ENCODE measurements around the gene TACC2.

The TACC2 gene

GRCh38 chr10:122204691-122205489, 215.9 kb downstream of the TACC2 start:
- DNase-seq: no peak

DNA sequence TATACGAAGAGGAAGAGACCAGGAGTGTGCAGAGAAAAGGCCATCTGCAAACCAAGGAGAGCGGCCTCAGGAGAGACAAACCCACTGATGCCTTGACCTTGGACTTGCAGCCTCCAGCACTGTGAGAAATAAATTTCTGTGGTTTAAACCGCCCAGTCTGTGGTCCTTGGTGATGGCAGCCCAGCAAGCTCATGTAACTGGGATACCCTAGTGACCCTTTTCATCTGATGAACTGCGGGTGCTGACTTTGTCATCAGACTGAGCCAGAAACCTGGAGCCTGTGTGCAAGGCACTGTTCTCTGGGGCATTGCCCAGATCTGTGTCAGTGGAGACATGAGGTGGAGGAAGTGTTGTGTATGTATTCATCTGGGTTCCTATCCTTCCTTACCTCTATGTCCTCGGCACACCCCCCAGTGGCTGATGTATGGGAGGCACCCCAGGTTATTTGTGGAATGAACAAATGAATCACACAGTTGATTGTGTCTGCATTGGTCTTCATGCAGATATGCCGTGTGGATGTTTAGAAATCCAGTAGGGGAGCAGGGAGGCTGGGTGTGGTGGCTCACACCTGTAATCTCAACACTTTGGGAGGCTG, 217.6 kb downstream of the TACC2 start:
- DNase-seq: no peak

GRCh38 chr10:122207163-122207562, 218.2 kb downstream of the TACC2 start:
- no peak for DNase-seq

DNA sequence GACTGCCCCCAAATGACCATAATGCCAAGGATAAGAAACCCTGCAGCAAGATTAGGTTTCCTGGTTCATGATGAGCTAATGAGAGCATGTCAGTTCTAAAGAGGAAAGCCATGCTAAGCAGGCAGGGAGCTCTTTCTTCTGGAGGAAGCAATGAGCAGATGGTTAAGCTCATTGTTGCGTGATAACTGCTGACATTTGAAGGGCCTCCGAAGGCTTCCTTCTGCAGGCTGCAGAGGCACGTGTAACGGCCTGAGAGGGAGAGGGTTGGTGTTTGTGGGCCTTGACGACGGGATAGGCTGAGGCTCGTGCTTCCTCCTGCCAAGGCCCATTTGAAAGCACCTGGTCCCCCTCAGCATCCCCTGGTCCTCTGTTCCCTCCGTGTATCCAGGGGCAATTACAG, 218.6 kb downstream of the TACC2 start:
- no peak for DNase-seq

DNA sequence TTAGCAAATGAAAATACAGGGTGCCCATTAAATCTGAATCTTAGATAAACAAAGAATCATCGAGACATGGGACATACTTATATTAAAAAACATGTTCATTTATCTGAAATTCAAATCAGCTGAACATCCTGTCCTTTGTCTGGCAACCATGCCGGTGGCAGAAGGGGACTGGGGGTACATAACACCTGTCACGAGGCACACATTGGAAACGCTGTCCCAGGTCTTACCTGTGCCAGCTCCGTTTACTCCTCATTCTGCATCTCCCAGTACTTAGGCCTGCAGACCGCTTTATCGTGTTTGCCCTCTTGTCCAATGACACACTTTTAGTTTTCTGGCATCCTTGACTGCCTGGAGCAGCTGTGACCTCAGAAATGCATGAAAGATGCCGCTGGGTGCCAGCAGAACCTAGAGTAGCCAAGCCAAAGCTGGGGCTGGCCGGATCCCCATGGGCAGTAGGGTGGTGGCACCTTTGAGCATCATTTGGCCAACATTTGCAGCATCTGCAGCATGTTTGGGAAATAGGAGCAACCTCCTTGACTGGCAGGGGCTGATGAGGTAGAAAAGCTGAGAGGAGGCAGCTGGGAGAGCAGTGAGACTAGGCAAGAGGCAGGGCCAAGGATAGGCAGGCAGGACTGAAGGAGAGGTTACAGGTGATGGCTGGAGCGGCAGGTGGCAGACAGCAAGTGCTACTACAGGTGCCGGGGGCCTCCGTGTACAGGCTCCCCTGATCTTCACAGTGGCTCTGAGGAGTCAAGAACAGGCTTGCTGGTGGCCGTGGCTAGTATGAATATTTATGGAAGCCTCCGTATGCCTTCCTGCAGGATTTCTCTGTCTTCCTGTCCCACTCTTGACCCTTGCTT, 219.8 kb downstream of the TACC2 start:
- no peak for DNase-seq

- DNase-seq: no peak
Observed at GRCh38 chr10:122210481-122211265, 221.7 kb downstream of the TACC2 start.

DNA sequence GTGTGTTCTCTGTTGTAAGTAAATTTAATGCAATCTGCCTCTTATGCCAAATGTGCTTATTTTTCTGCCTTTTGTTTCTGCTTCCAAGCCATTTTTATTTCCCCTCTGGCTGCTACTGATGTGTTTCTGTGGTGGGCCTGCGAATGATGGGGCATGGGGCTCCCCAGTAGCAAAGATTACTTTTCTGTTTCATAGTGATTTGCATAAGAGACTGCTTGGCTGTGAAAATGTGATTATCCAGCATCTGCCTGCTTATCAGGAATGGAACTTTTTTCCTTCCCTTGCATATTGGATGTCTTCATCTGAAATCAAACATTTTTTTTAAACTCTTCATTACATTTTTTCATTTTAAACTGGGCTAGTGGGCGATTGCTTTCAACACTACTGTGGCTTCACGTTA, 224.4 kb downstream of the TACC2 start:
- no peak for DNase-seq

- no peak for DNase-seq
Observed at GRCh38 chr10:122213766-122214165, 224.8 kb downstream of the TACC2 start.

- DNase-seq: no peak
Observed at GRCh38 chr10:122216047-122216446, 227.1 kb downstream of the TACC2 start.

DNA sequence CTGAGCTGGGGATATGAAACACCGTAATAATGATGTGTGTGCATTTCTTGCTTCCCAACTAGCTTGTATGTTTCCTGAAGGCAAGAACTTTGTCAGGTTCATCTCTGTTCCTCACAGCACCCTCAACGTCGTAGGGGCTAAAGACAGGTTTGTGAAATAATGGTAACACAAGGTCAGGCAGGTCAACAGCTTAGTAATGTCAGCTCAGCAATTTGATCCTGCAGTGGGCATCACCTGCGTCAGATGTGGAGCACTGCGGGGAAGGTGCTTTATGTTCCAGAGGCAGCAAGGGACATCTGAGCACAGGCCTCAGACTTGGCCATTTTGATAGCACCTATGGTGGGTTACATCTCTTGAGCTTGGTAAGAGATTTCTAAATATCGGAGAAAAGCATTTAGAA, 230.4 kb downstream of the TACC2 start:
- no peak for DNase-seq

DNA sequence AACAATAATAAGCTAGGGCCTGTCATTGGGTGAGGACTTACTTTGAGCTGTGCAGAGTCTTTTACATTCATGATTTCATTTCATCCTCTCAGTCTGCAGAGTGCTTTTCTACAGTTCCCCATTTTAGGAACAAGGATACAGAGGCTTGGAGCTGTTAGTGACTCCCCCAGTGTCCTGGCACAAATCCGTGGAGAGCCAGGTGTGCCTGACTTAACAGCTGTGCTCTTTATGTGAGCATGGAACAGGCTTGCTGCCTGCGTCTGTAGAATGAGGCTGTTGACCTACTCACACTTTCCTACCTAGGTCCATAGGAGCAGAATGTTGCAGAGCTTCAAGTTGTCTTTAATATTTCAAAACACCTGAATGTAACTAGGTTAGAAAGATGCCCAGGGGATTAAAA, 231.8 kb downstream of the TACC2 start:
- DNase-seq: no peak

DNA sequence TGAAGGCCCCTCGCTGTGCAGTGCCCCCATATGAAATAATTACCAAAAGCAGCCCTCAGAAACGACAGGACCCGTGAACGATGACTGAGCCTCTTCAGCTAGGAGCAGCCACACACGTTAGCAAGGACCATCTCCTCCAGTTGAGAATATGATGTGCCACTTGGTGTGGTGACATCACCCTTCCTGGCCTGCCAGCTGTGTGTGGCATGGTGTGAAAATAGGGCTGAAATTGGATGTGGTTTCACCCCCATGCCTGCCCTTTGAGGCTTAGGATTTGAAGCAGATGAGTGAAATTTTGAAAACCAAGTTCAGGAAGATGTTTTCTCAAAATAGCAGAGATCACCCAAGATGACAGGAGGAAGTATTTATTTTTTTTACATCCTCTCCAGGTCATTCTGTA, 233.0 kb downstream of the TACC2 start:
- no peak for DNase-seq

- DNase-seq: no peak
Observed at GRCh38 chr10:122222638-122223037, 233.7 kb downstream of the TACC2 start.

DNA sequence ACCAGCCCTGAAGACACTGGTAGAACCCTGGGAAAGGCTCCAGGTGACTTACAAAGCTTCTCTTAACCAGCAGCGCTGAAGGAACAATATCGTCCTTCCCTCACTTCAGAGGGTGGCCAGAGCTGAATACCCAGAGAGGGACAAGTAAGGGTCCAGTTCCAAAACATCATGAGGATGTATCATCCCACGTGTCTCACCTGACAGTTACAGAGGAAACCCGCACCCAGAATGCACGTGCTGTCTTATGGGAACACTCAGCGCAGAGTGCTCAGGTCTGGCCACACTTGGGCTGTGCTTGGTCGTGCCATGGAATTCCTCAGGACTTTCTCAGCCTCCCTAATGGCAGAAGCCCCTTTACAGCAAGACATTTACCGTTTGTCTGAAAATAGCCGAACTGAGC, 235.2 kb downstream of the TACC2 start:
- no peak for DNase-seq

DNA sequence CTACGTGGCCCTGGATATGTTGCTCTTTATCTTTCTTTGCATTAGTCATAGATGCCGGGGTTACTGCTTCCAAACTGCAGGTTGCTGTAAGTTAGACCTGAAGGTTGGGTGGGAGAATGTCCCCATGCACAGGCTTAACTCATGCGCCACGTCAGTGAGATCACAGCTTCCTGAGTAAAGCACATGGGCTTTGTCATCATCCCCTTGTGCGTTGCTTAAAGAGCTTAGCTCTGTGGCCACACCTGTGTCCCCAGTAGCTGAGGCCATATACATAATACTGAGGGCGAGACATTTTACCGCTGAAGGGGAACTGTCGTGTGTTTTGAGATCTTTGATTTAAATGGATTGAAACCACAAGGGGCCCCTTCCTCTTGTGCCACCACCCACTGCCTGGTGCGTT, 236.4 kb downstream of the TACC2 start:
- DNase-seq: no peak

GRCh38 chr10:122227754-122228153, 238.8 kb downstream of the TACC2 start:
- DNase-seq: no peak

GRCh38 chr10:122229666-122230065, 240.7 kb downstream of the TACC2 start:
- DNase-seq: no peak

DNA sequence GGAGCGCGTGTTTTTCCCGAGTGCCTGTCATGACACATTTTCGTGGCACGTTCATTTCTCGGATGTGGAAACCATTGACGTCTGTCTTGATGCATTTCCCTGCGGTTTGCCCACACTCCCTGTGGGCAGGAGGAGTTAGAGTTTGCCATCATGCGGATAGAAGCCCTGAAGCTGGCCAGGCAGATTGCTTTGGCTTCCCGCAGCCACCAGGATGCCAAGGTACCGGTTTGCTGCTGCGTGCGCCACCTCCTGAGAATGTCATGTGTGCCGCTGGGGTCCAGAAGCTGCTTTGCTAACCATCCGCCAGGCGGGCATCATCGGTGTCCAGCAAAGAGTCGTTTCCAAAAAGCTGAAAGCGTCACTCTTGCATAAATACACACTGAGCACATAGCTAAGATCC, 241.3 kb downstream of the TACC2 start:
- no peak for DNase-seq

- no peak for DNase-seq
Observed at GRCh38 chr10:122232769-122233168, 243.8 kb downstream of the TACC2 start.

GRCh38 chr10:122233857-122234348, 244.9 kb downstream of the TACC2 start:
- DNase-seq: no peak

DNA sequence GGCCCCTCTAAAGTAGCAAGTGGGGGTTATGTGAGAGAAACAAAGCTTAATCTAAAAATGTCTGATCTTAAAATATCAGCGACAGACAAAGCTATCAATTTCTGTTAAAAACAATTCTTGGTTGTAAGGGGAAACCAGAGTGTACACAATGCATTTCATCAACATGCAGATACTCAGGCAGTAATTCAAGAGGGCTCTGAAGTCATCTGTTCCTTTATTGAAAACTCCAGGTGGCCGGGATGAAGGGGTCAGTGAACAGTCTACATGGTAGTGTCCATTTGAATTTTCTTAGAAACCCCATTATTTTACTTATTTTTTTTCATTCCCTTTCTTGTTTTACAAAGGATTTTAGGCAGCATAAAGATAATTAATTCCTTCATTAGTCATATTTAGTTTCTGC, 245.5 kb downstream of the TACC2 start:
- no peak for DNase-seq

GRCh38 chr10:122236690-122237306, 247.8 kb downstream of the TACC2 start:
- DNase-seq: no peak

Measured in kidney glomerular epithelial cell (primary cell).